OCI-LY1 (cell line): Measurements from ENCODE around the gene TRIM31.

Experiments used
- CTCF ChIP-seq: fragments of 200-600 bp; sonication (generic), shearing (Covaris generic); IDR thresholded peaks from 2 replicates; pipeline ENCODE4 v1.5.1; 2017; ENCODE audit warnings: mild to moderate bottlenecking, antibody characterized with exemption, low read length, moderate library complexity, mixed read lengths
- EZH2 ChIP-seq: fragments of 200-600 bp; sonication (generic), shearing (Covaris generic); IDR thresholded peaks from 2 replicates; pipeline ENCODE4 v1.8.0; 2017; ENCODE audit warnings: borderline replicate concordance, mixed run types, mild to moderate bottlenecking, antibody characterized with exemption, low read length, moderate library complexity, mixed read lengths

- TF ChIP-seq CTCF (no peak), EZH2 (no peak)
These were observed 43.9 kb upstream of the TRIM31 start for GRCh38 chr6:30156774-30157173.
